ENCODE data around the gene ZNF561. TPM values are rescaled to one million over a fixed set of nuclear protein-coding genes. Genes with fewer than 3 reads are reported as not detected.

ZNF561 gene
- total RNA-seq (ENCODE audit: low replicate concordance): 45.6 and 80.1 TPM in 2 replicates

GRCh38 chr19:9621156-9622037 is at the start of gene ZNF561:
Gene ZNF561 (minus strand): TSS chr19:9621232. CDS start chr19:9619456, 1,776 bp downstream.
- peak within 1 kb of the TSS; percentile 95 for H2AFZ ChIP-seq (replicated peaks)
- H3K9me3 Mint-ChIP-seq: no peaks in the 10 kb centered on the region

GRCh38 chr19:9668544-9668943 is 47.5 kb upstream of the ZNF561 start:
- no peaks in the 10 kb centered on the region for H4K20me1 ChIP-seq (ENCODE audit: low read depth)
- H3K79me2 ChIP-seq (ENCODE audit: low read depth): no peaks in the 10 kb centered on the region
- H3K9ac ChIP-seq: no peak overlapping the region
- H3K27me3 Mint-ChIP-seq (ENCODE audit: insufficient read depth, low read depth): peaks cover 8% of the 10 kb centered on the region
- DNase-seq (ENCODE audit: low spot score): no peak
- H3K4me2 ChIP-seq: no peak overlapping the region
- H2AFZ ChIP-seq (replicated peaks): no peak overlapping the region
- H3K4me1 Mint-ChIP-seq: no peaks in the 10 kb centered on the region
- H3K4me3 Mint-ChIP-seq: peak overlapping the region; percentile 54
- no peaks in the 10 kb centered on the region for H3K27me3 ChIP-seq
- TF ChIP-seq CTCF (IDR thresholded peaks at IDR 0.05): no peak
- TF ChIP-seq EZH2phosphoT487 (IDR thresholded peaks at IDR 0.05): no peak
- no peak for TF ChIP-seq EZH2 (IDR thresholded peaks at IDR 0.05)
- H3K36me3 Mint-ChIP-seq: peaks cover 58% of the 10 kb centered on the region
- peaks cover 9% of the 10 kb centered on the region for H3K9me3 ChIP-seq (ENCODE audit: low read depth)
- no peak overlapping the region for H3K27ac ChIP-seq
- peaks cover 70% of the 10 kb centered on the region for H3K9me3 Mint-ChIP-seq
- no peak overlapping the region for H3K4me3 ChIP-seq
- H3K27ac Mint-ChIP-seq: no peak overlapping the region
- no peaks in the 10 kb centered on the region for H3K36me3 ChIP-seq
- no peaks in the 10 kb centered on the region for H3K4me1 ChIP-seq
- no peaks in the 10 kb centered on the region for H3F3A ChIP-seq (ENCODE audit: low read depth)

More at GRCh38 chr19:9621156-9622037, at the start of gene ZNF561:
- Mint-ChIP-seq H3K4me3 (peak within 1 kb of the TSS; percentile 100), H3K36me3 (peaks cover 20% of the 10 kb centered on the region), H3K27ac (peak within 1 kb of the TSS; percentile 100), H3K27me3 (ENCODE audit: insufficient read depth, low read depth) (peaks cover 11% of the 10 kb centered on the region), H3K4me1 (peaks cover 30% of the 10 kb centered on the region)
- peak; percentile 95 for DNase-seq (ENCODE audit: low spot score)
- Histone ChIP-seq H3K4me1 (peaks cover 14% of the 10 kb centered on the region), H3K79me2 (ENCODE audit: low read depth) (peaks cover 40% of the 10 kb centered on the region), H3K27ac (peak within 1 kb of the TSS; percentile 98), H3F3A (ENCODE audit: low read depth) (peaks cover 12% of the 10 kb centered on the region), H3K4me2 (peak within 1 kb of the TSS; percentile 78), H3K4me3 (peak within 1 kb of the TSS; percentile 88), H4K20me1 (ENCODE audit: low read depth) (no peaks in the 10 kb centered on the region), H3K36me3 (peaks cover 6% of the 10 kb centered on the region), H3K27me3 (no peaks in the 10 kb centered on the region), H3K9ac (peak within 1 kb of the TSS; percentile 96), H3K9me3 (ENCODE audit: low read depth) (no peaks in the 10 kb centered on the region)
- TF ChIP-seq EZH2 (IDR thresholded peaks at IDR 0.05) (no peak), CTCF (IDR thresholded peaks at IDR 0.05) (no peak), EZH2phosphoT487 (IDR thresholded peaks at IDR 0.05) (no peak)

- Histone ChIP-seq H3K9me3 (ENCODE audit: low read depth) (peaks cover 9% of the 10 kb centered on the region), H3K79me2 (ENCODE audit: low read depth) (no peaks in the 10 kb centered on the region), H3K36me3 (no peaks in the 10 kb centered on the region), H3K4me2 (no peak overlapping the region), H4K20me1 (ENCODE audit: low read depth) (no peaks in the 10 kb centered on the region), H3K27ac (no peak overlapping the region), H3K9ac (no peak overlapping the region), H3F3A (ENCODE audit: low read depth) (no peaks in the 10 kb centered on the region), H3K4me3 (no peak overlapping the region), H2AFZ (replicated peaks) (no peak overlapping the region), H3K4me1 (no peaks in the 10 kb centered on the region), H3K27me3 (no peaks in the 10 kb centered on the region)
- H3K4me3 Mint-ChIP-seq: no peak overlapping the region
- no peaks in the 10 kb centered on the region for H3K4me1 Mint-ChIP-seq
- H3K27me3 Mint-ChIP-seq (ENCODE audit: insufficient read depth, low read depth): peaks cover 8% of the 10 kb centered on the region
- peaks cover 67% of the 10 kb centered on the region for H3K9me3 Mint-ChIP-seq
- H3K36me3 Mint-ChIP-seq: peaks cover 57% of the 10 kb centered on the region
- no peak for DNase-seq (ENCODE audit: low spot score)
- TF ChIP-seq EZH2 (IDR thresholded peaks at IDR 0.05) (no peak), CTCF (IDR thresholded peaks at IDR 0.05) (no peak), EZH2phosphoT487 (IDR thresholded peaks at IDR 0.05) (no peak)
- H3K27ac Mint-ChIP-seq: no peak overlapping the region
These were observed 46.9 kb upstream of the ZNF561 start for GRCh38 chr19:9667898-9668297.

Data from neural progenitor cell (in vitro differentiated cells).